ENCODE data around the gene CXCL14. TPM values are rescaled to one million over a fixed set of nuclear protein-coding genes. Genes with fewer than 3 reads are reported as not detected.

CXCL14 gene
- total RNA-seq, 1 experiment from 2014 or later, result not detected

GRCh38 chr5:135596788-135597187, 18.0 kb upstream of the CXCL14 start:
- CTCF ChIA-PET, result no interaction called here
- BruUV-seq (replicated peaks), result no TSS peak
- Mint-ChIP-seq H3K27me3 (ENCODE audit: unreplicated experiment) (peaks cover 83% of the 10 kb centered on the region), H3K4me3 (ENCODE audit: low read depth, unreplicated experiment) (no peak overlapping the region), H3K36me3 (ENCODE audit: insufficient read depth, unreplicated experiment) (no peaks in the 10 kb centered on the region), H3K4me1 (ENCODE audit: low read depth, unreplicated experiment) (no peaks in the 10 kb centered on the region), H3K27ac (ENCODE audit: unreplicated experiment) (no peak overlapping the region), H3K9me3 (ENCODE audit: low read depth, unreplicated experiment) (no peaks in the 10 kb centered on the region)
- intact Hi-C loops (cut with micrococcal nuclease; ENCODE audit: unreplicated experiment), result no loop called here
- no peak for TF ChIP-seq CTCF (IDR thresholded peaks at IDR 0.05; ENCODE audit: unreplicated experiment)
- no peak for DNase-seq

GRCh38 chr5:135596157-135596763, 17.5 kb upstream of the CXCL14 start:
- Mint-ChIP-seq H3K36me3 (ENCODE audit: insufficient read depth, unreplicated experiment) (no peaks in the 10 kb centered on the region), H3K27ac (ENCODE audit: unreplicated experiment) (no peak overlapping the region), H3K27me3 (ENCODE audit: unreplicated experiment) (peaks cover 83% of the 10 kb centered on the region), H3K4me3 (ENCODE audit: low read depth, unreplicated experiment) (no peak overlapping the region), H3K4me1 (ENCODE audit: low read depth, unreplicated experiment) (no peaks in the 10 kb centered on the region), H3K9me3 (ENCODE audit: low read depth, unreplicated experiment) (no peaks in the 10 kb centered on the region)
- DNase-seq, result no peak
- TF ChIP-seq CTCF (IDR thresholded peaks at IDR 0.05; ENCODE audit: unreplicated experiment), result no peak
- intact Hi-C loops (cut with micrococcal nuclease; ENCODE audit: unreplicated experiment), result no loop called here
- no TSS peak for BruUV-seq (replicated peaks)
- CTCF ChIA-PET, result no interaction called here

- H3K4me3 Mint-ChIP-seq (ENCODE audit: low read depth, unreplicated experiment), result no peak overlapping the region
- no peak overlapping the region for H3K27ac Mint-ChIP-seq (ENCODE audit: unreplicated experiment)
- H3K4me1 Mint-ChIP-seq (ENCODE audit: low read depth, unreplicated experiment), result no peaks in the 10 kb centered on the region
- TF ChIP-seq CTCF (IDR thresholded peaks at IDR 0.05; ENCODE audit: unreplicated experiment), result no peak
- CTCF ChIA-PET, result no interaction called here
- intact Hi-C loops (cut with micrococcal nuclease; ENCODE audit: unreplicated experiment), result no loop called here
- no TSS peak for BruUV-seq (replicated peaks)
- H3K9me3 Mint-ChIP-seq (ENCODE audit: low read depth, unreplicated experiment), result no peaks in the 10 kb centered on the region
- no peaks in the 10 kb centered on the region for H3K36me3 Mint-ChIP-seq (ENCODE audit: insufficient read depth, unreplicated experiment)
- DNase-seq, result no peak
- peaks cover 74% of the 10 kb centered on the region for H3K27me3 Mint-ChIP-seq (ENCODE audit: unreplicated experiment)
Measured at GRCh38 chr5:135594416-135594960, 15.7 kb upstream of the CXCL14 start.

GRCh38 chr5:135593886-135594285, 15.1 kb upstream of the CXCL14 start:
- no peak for TF ChIP-seq CTCF (IDR thresholded peaks at IDR 0.05; ENCODE audit: unreplicated experiment)

More at GRCh38 chr5:135593886-135594285, 15.1 kb upstream of the CXCL14 start:
- no peak for DNase-seq
- no TSS peak for BruUV-seq (replicated peaks)
- Mint-ChIP-seq H3K9me3 (ENCODE audit: low read depth, unreplicated experiment) (no peaks in the 10 kb centered on the region), H3K36me3 (ENCODE audit: insufficient read depth, unreplicated experiment) (no peaks in the 10 kb centered on the region), H3K27me3 (ENCODE audit: unreplicated experiment) (peaks cover 68% of the 10 kb centered on the region), H3K27ac (ENCODE audit: unreplicated experiment) (no peak overlapping the region), H3K4me1 (ENCODE audit: low read depth, unreplicated experiment) (no peaks in the 10 kb centered on the region), H3K4me3 (ENCODE audit: low read depth, unreplicated experiment) (no peak overlapping the region)
- CTCF ChIA-PET, result no interaction called here
- intact Hi-C loops (cut with micrococcal nuclease; ENCODE audit: unreplicated experiment), result no loop called here
